HepG2 (cell line): ENCODE measurements around the gene ELF1. TPM values are rescaled to one million over a fixed set of nuclear protein-coding genes. Genes with fewer than 3 reads are reported as not detected.
A peak's percentile ranks its signal among the peaks of the same experiment; 100 is the strongest.

Source experiments
- E2F2 ChIP-seq: sonication (generic); formaldehyde crosslinking; IDR thresholded peaks from 2 replicates; pipeline ENCODE4 v1.4.0; 2020; ENCODE audit warnings: missing genetic modification reagents, borderline replicate concordance
- EP300 ChIP-seq, 3 experiments: sonication (generic) in 1 of 3; formaldehyde crosslinking in 1 of 3; IDR thresholded peaks; 2 replicates each; pipeline versions ENCODE4 v1.5.1 to v1.6.1; 2011 to 2020; ENCODE audit warnings: low read depth in 2 of 3, low read length in 2 of 3, borderline replicate concordance in 1 of 3, improper control_type of control experiment in 1 of 3, mild to moderate bottlenecking in 1 of 3, missing genetic modification reagents in 1 of 3, moderate library complexity in 1 of 3
- FOXM1 ChIP-seq: sonication (generic); formaldehyde crosslinking; IDR thresholded peaks from 2 replicates; pipeline ENCODE4 v1.5.0; 2020; ENCODE audit warnings: missing genetic modification reagents
- HMG20A ChIP-seq: IDR thresholded peaks from 2 replicates; pipeline ENCODE4 v1.6.1; 2016; ENCODE audit warnings: borderline replicate concordance
- MED8 ChIP-seq: sonication (generic); formaldehyde crosslinking; IDR thresholded peaks from 2 replicates; pipeline ENCODE4 v1.8.1; 2023; ENCODE audit warnings: mild to moderate bottlenecking, missing genetic modification reagents; ENCODE audit not compliant: insufficient replicate concordance
- NONO ChIP-seq, 2 experiments: fragments of 450-650 bp in 1 of 2; sonication (generic) in 1 of 2; formaldehyde crosslinking in 1 of 2; IDR thresholded peaks in 1 of 2; conservative IDR thresholded peaks in 1 of 2; 2 replicates each; pipeline versions ENCODE4 v1.6.1 to v1.8.0; 2017 to 2022; ENCODE audit warnings: mild to moderate bottlenecking in 1 of 2, missing genetic modification reagents in 1 of 2, moderate library complexity in 1 of 2
- SOX5 ChIP-seq: IDR thresholded peaks from 2 replicates; pipeline ENCODE4 v1.6.1; 2016; ENCODE audit warnings: borderline replicate concordance
- SRY ChIP-seq: sonication (generic); formaldehyde crosslinking; IDR thresholded peaks from 2 replicates; pipeline ENCODE4 v1.8.0; 2022; ENCODE audit warnings: mild to moderate bottlenecking, missing genetic modification reagents
- TOE1 ChIP-seq: sonication (generic); formaldehyde crosslinking; IDR thresholded peaks from 2 replicates; pipeline ENCODE4 v1.4.0; 2020; ENCODE audit warnings: mild to moderate bottlenecking, missing genetic modification reagents
- ZNF205 ChIP-seq: IDR thresholded peaks from 2 replicates; pipeline ENCODE4 v1.6.1; 2018; ENCODE audit warnings: missing biosample characterization, missing genetic modification reagents
- ZNF512 ChIP-seq: sonication (generic); formaldehyde crosslinking; IDR thresholded peaks from 2 replicates; pipeline ENCODE4 v1.4.0; 2020; ENCODE audit warnings: mild to moderate bottlenecking, missing genetic modification reagents
- ZNF552 ChIP-seq: sonication (generic); formaldehyde crosslinking; IDR thresholded peaks from 2 replicates; pipeline ENCODE4 v1.9.0; 2022; ENCODE audit warnings: missing genetic modification reagents, mild to moderate bottlenecking, borderline replicate concordance
- ZNF614 ChIP-seq: IDR thresholded peaks from 2 replicates; pipeline ENCODE4 v1.6.1; 2018; ENCODE audit warnings: missing biosample characterization, missing genetic modification reagents, inconsistent platforms, borderline replicate concordance
- ZNF646 ChIP-seq: sonication (generic); formaldehyde crosslinking; IDR thresholded peaks from 2 replicates; pipeline ENCODE4 v1.9.0; 2021; ENCODE audit warnings: mild to moderate bottlenecking, missing genetic modification reagents
- ZXDC ChIP-seq: sonication (generic); formaldehyde crosslinking; IDR thresholded peaks from 2 replicates; pipeline ENCODE4 v1.5.0; 2020; ENCODE audit warnings: mild to moderate bottlenecking, missing genetic modification reagents
- polyA plus RNA-seq, 8 experiments: library from polyadenylated mRNA; depleted of rRNA in 3 of 8; stranded (reverse) in 7 of 8; unstranded in 1 of 8; fragments of >200 nt; fragmentation: Illumina TruSeq in 4 of 8; extraction: Trizol in 4 of 8; gene quantifications; 2 replicates each; pipeline versions ENCODE4 v1.2.1 to v1.2.3, GENCODE V29; 2011 to 2016; ENCODE audit warnings: low read depth in 4 of 8, missing spikeins in 1 of 8, mixed read lengths in 1 of 8; ENCODE audit not compliant: insufficient read depth in 1 of 8
- total RNA-seq, 5 experiments: library from RNA; depleted of rRNA; stranded (reverse); fragments of >200 nt; fragmentation: Illumina TruSeq; extraction: Trizol; gene quantifications; 2 replicates each; pipeline ENCODE4 v1.2.3, GENCODE V29; 2016; ENCODE audit warnings: low read depth in 1 of 5

ELF1 gene
- total and polyA plus RNA-seq, 2 of the 13 experiments (the other 11 are each of a cell fraction or from before 2014, with no cell fraction given) = 24.6 to 71.5 TPM

GRCh38 chr13:41008349-41008980, 10.7 kb downstream of the ELF1 start (continued):
- TF ChIP-seq ZNF646 (CRISPR knock-in tag) = no peak
- peak; percentile 84; the same call in 1 of the 2 replicates for TF ChIP-seq HMG20A (CRISPR knock-in tag)
- no peak for TF ChIP-seq ZNF552 (CRISPR knock-in tag)
- peak; percentile 91 for TF ChIP-seq SOX5 (CRISPR knock-in tag)
- no peak for TF ChIP-seq E2F2 (CRISPR knock-in tag)
- TF ChIP-seq MED8 (CRISPR knock-in tag) = no peak
- no peak for TF ChIP-seq FOXM1 (CRISPR knock-in tag)
- peak; percentile 44; the same call in 1 of the 2 replicates for TF ChIP-seq ZNF614
- peak; percentile 75; the same call in 1 of the 2 replicates for TF ChIP-seq TOE1 (CRISPR knock-in tag)
- no peak for TF ChIP-seq ZNF512
- peak; percentile 50 to 96; a peak in 3 of 4 replicates for TF ChIP-seq EP300 (IDR thresholded peaks at IDR 0.05; ENCODE audit: low read depth in 2 of 2, low read length in 2 of 2)
- TF ChIP-seq EP300 (CRISPR knock-in tag; IDR thresholded peaks at IDR 0.05; ENCODE audit: borderline replicate concordance) = peak; percentile 71; the same call in 1 of the 2 replicates
- no peak for TF ChIP-seq NONO (IDR thresholded peaks at IDR 0.05)
- 0 out of 2 replicates have a peak, but pooled peaks have one; percentile 39 for TF ChIP-seq NONO (CRISPR knock-in tag; conservative IDR thresholded peaks at IDR 0.05)
- no peak for TF ChIP-seq ZXDC (CRISPR knock-in tag)
- no peak for TF ChIP-seq SRY (CRISPR knock-in tag)
- TF ChIP-seq ZNF205 (CRISPR knock-in tag) = no peak
